HG03558 (cell line): ENCODE results near the gene RNF148.

Experiments used
- ATAC-seq: cut with Tn5 transposase; IDR thresholded peaks from one replicate; pipeline ENCODE4 v1.9.1; 2021; ENCODE audit warnings: moderate number of reproducible peaks; ENCODE audit not compliant: unreplicated experiment; ENCODE audit errors: extremely low read depth

Gene RNF148

DNA sequence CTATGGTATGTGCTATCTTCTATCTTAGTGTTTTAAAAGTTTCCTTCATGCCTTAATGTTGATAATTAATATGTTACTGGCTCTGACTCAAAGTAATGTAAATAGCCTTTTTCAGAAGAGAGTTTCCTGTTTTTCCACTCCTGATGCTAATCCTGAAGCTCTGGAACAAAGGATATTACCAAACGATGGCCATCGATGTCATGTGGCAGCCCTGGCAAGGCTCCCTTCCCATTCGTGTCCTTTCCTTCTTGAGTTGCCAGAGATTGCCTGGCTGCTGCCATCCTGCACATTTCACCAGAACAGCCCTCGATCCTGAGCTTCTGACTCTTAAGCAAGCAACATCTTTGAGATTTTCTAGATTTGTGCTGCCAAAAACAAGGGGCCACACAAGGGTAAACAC is 49.8 kb downstream of the RNF148 start:
- no peak for ATAC-seq
